ENCODE data around the gene PAX6. TPM values are rescaled to one million over a fixed set of nuclear protein-coding genes. Genes with fewer than 3 reads are reported as not detected.

PAX6 gene
- total and polyA plus RNA-seq, 8 donors = 0.03 to 57.9 (median 1.2) TPM; not detected in 1

DNA sequence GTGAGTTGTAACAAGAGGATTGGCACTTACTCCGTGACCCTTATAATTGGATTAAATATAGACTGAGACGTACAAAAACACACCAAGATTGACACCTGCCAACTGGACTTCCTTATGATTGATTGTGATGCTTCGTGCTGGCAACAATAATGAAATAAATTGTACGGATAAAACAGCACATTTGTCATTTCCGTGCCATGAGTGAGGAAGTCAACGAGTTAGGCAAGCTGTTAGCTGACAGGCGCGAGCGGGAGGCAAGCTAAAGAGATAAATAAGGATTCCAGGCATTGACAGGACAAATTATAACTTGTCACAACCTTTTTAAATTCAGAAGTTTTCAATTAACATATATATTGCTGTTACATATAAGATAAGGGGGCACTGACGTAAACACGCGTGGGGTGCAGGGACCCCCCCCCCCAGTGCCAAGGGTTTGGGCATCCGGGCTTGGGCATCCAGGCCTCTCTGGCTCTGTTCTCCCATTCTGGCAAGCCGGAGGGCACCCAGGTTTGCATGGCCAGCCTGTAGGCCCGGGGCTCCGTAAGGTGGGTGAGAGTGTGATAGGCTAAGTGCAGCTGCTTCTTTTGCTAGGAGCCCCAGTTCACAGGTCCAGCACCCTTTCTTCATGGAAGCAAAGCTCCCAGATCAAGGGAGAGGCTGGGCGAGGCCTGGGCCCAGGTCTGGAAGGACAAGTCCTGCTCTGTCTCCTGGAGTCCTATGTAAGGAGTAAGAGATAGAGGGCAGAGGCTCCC, 11.2 kb upstream of the PAX6 start:
- Histone ChIP-seq H3K9me3 (peaks cover 0 to 14% (median 2%) of the 10 kb centered on the region in 4 donors), H3K27ac (no peak overlapping the region), H3K4me1 (peaks cover 13 to 53% (median 43%) of the 10 kb centered on the region in 4 donors), H3K4me3 (no peak overlapping the region), H3K36me3 (no peaks in the 10 kb centered on the region), H3K27me3 (peaks cover 70 to 100% (median 100%) of the 10 kb centered on the region in 3 donors)
- WGBS, 5 donors = 28 to 39% (median 34%) methylated on average over 17 of the region's 17 CpGs
- TF ChIP-seq POLR2AphosphoS5 (IDR thresholded peaks at IDR 0.05) (no peak), POLR2A (IDR thresholded peaks at IDR 0.05) (no peak), EP300 (IDR thresholded peaks at IDR 0.05) (no peak)
- TF ChIP-seq, protein P1, sequence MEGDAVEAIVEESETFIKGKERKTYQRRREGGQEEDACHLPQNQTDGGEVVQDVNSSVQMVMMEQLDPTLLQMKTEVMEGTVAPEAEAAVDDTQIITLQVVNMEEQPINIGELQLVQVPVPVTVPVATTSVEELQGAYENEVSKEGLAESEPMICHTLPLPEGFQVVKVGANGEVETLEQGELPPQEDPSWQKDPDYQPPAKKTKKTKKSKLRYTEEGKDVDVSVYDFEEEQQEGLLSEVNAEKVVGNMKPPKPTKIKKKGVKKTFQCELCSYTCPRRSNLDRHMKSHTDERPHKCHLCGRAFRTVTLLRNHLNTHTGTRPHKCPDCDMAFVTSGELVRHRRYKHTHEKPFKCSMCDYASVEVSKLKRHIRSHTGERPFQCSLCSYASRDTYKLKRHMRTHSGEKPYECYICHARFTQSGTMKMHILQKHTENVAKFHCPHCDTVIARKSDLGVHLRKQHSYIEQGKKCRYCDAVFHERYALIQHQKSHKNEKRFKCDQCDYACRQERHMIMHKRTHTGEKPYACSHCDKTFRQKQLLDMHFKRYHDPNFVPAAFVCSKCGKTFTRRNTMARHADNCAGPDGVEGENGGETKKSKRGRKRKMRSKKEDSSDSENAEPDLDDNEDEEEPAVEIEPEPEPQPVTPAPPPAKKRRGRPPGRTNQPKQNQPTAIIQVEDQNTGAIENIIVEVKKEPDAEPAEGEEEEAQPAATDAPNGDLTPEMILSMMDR (IDR thresholded peaks at IDR 0.05) = no peak
- intact Hi-C loops (cut with DNase I; ENCODE audit: low total_unique reads) = no loop called here
- peak in 1 of 2 donors; percentile 13 for DNase-seq

DNA sequence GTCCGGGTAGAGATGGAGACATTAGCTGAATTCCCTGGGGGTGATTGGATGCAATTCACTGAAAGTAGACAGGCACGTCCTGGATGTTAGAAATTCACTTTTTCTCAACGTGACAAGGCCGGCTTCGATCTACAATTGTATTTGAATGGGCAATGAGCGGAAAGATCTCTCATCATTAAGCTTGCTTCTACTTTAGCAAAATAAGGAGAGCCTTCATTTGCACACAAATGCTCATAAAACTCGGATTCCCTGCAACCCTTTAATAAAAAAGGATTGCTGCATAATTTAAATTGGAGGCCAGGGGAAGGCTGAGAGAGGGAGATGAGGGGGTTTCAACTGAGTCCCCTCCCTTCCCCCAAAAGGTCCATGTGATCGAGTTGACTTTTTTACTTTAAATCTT, 10.6 kb upstream of the PAX6 start:
- 12 to 23% (median 18%) methylated on average over 8 of the region's 8 CpGs for WGBS, 5 donors
- Histone ChIP-seq H3K9me3 (peaks cover 0 to 18% (median 2%) of the 10 kb centered on the region in 4 donors), H3K4me3 (no peak overlapping the region), H3K27me3 (peaks cover 76 to 100% (median 100%) of the 10 kb centered on the region in 3 donors), H3K4me1 (peaks cover 15 to 53% (median 43%) of the 10 kb centered on the region in 4 donors), H3K36me3 (no peaks in the 10 kb centered on the region), H3K27ac (no peak overlapping the region)
- intact Hi-C loops (cut with DNase I; ENCODE audit: low total_unique reads) = no loop called here
- TF ChIP-seq EP300 (IDR thresholded peaks at IDR 0.05) (no peak), POLR2A (IDR thresholded peaks at IDR 0.05) (no peak), POLR2AphosphoS5 (IDR thresholded peaks at IDR 0.05) (no peak)
- TF ChIP-seq, protein P1 (IDR thresholded peaks at IDR 0.05) = no peak
- no peak for DNase-seq

DNA sequence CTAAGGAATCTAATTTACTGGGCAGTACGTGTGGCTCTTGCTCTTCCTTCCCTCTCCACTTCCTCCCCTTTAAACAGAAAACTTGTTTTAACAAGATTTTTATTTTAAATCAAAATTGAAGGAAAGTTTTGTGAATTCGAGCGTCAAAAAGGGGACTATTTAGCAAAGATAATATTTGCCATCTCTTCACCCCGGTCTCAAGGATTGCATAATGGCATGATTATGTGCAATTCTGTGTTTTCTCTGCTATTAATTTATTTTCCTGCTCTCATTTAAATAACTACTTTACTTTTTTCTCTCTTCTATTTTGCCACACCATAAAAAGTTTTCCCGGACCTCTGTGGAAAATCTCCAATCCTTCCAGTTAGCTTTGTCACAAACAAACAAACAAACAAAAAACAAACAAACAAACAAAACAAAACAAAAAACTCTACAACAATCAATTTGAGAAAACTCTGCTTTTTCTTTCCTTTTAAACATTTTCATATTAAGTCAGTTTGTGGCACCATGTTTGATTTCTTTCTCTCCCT, 10.2 kb upstream of the PAX6 start:
- Histone ChIP-seq H3K9me3 (peaks cover 0 to 21% (median 2%) of the 10 kb centered on the region in 4 donors), H3K27ac (no peak overlapping the region), H3K4me3 (no peak overlapping the region), H3K4me1 (peaks cover 20 to 53% (median 45%) of the 10 kb centered on the region in 4 donors), H3K27me3 (peaks cover 79 to 100% (median 100%) of the 10 kb centered on the region in 3 donors), H3K36me3 (no peaks in the 10 kb centered on the region)
- WGBS, 5 donors = 10 to 14% (median 12%) methylated on average over 5 of the region's 5 CpGs
- no peak for DNase-seq
- TF ChIP-seq EP300 (IDR thresholded peaks at IDR 0.05) (no peak), POLR2A (IDR thresholded peaks at IDR 0.05) (no peak), POLR2AphosphoS5 (IDR thresholded peaks at IDR 0.05) (no peak)
- TF ChIP-seq, protein P1 (IDR thresholded peaks at IDR 0.05) = no peak
- intact Hi-C loops (cut with DNase I; ENCODE audit: low total_unique reads) = no loop called here

DNA sequence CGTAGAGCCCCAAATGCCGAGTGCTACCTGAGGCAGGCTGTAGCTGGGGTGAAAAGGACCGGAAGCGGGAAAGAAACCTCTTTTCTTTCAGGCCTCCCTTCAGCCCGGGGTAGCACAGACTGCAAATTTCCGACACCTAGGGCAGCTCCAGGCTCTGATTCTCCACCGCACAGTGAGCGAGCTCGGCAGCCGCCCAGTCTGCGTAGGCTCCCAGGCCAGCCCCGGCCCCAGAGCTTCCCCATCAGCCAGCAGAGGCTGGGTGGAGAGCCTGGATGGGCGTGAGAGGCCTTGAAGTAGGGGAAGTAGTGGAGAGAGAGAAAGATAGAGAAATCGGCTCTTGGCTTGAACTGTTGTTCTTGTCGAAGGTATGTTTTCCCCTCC, 9.3 kb upstream of the PAX6 start:
- Histone ChIP-seq H3K27ac (no peak overlapping the region), H3K36me3 (no peaks in the 10 kb centered on the region), H3K9me3 (peaks cover 0 to 13% (median 2%) of the 10 kb centered on the region in 4 donors), H3K27me3 (peaks cover 71 to 100% (median 100%) of the 10 kb centered on the region in 3 donors), H3K4me3 (no peak overlapping the region), H3K4me1 (peaks cover 28 to 53% (median 45%) of the 10 kb centered on the region in 4 donors)
- WGBS, 5 donors = 6 to 11% (median 7%) methylated on average over 13 to 15 of the region's 15 CpGs
- TF ChIP-seq, protein P1 (IDR thresholded peaks at IDR 0.05) = no peak
- no peak for TF ChIP-seq EP300 (IDR thresholded peaks at IDR 0.05)
- intact Hi-C loops (cut with DNase I; ENCODE audit: low total_unique reads) = no loop called here
- DNase-seq = peak in 1 of 2 donors; percentile 45

Data from stomach (tissue), 9 donors.